ENCODE measurements around the gene CDKAL1. TPM values are rescaled to one million over a fixed set of nuclear protein-coding genes. Genes with fewer than 3 reads are reported as not detected.

CDKAL1 gene
- total and polyA plus RNA-seq, 9 of the 15 experiments (the other 6 are each of a cell fraction or from before 2014, with no cell fraction given), result 11.2 to 36.3 (median 20.1) TPM

- no peak for DNase-seq (ENCODE audit: extremely low read depth in 1 of 4, low spot score in 3 of 4)
- POLR2A ChIA-PET, result no interaction called here
- no peaks in the 10 kb centered on the region for H3K9me1 ChIP-seq (ENCODE audit: control insufficient read depth, insufficient read depth, low read length)
- H3K27ac ChIP-seq (ENCODE audit: extremely low read depth, low read depth, low read length), result no peak overlapping the region
- no peaks in the 10 kb centered on the region for H3K36me3 ChIP-seq (ENCODE audit: control insufficient read depth, insufficient read depth, low read length)
- intact Hi-C loops (cut with micrococcal nuclease) (no loop called here), in situ Hi-C loops (cut with MboI) (no loop called here)
- no peaks in the 10 kb centered on the region for H3K27me3 ChIP-seq (ENCODE audit: control insufficient read depth in 2 of 2, insufficient read depth in 2 of 2, low read length in 2 of 2)
- no peaks in the 10 kb centered on the region for H4K20me1 ChIP-seq (replicated peaks; ENCODE audit: control insufficient read depth, insufficient read depth, low read length)
- H3K4me1 ChIP-seq (replicated peaks in 1 of 2; ENCODE audit: control insufficient read depth in 2 of 2, insufficient read depth in 2 of 2, low read length in 2 of 2), result no peaks in the 10 kb centered on the region
- no peaks in the 10 kb centered on the region for H3K79me2 ChIP-seq (ENCODE audit: control insufficient read depth, insufficient read depth, low read length)
- no peak overlapping the region for H3K9ac ChIP-seq (ENCODE audit: insufficient read depth in 1 of 2, low read depth in 2 of 2, low read length in 2 of 2)
- H3K9me3 ChIP-seq (replicated peaks; ENCODE audit: control insufficient read depth, insufficient read depth, low read depth, low read length), result no peaks in the 10 kb centered on the region
- CTCF ChIA-PET (ENCODE audit: low intra/inter-chr PET ratio), result no interaction called here
- H3K4me3 ChIP-seq, result no peak overlapping the region
- 81% methylated on average over 1 of the region's 1 CpG for WGBS (ENCODE audit: insufficient coverage, low coverage, missing lambda C conversion rate)
- no peak overlapping the region for H3K4me2 ChIP-seq (ENCODE audit: insufficient read depth, low read length)
- BruUV-seq (replicated peaks), result no TSS peak
- H2AFZ ChIP-seq (ENCODE audit: low read depth, low read length), result no peak overlapping the region
- FAIRE-seq, result no peak
- no peak for ATAC-seq
- TF ChIP-seq ARID3A (IDR thresholded peaks at IDR 0.05; ENCODE audit: borderline replicate concordance, low read depth, low read length), result no peak
- TF ChIP-seq TAF1 (IDR thresholded peaks at IDR 0.05; ENCODE audit: control insufficient read depth, extremely low read depth, insufficient read depth, low read length, severe bottlenecking), result no peak
- no peak for TF ChIP-seq ZNF24 (IDR thresholded peaks at IDR 0.05)
- no peak for TF ChIP-seq ZBED1 (IDR thresholded peaks at IDR 0.05)
- TF ChIP-seq HEY1 (CRISPR knock-in tag; IDR thresholded peaks at IDR 0.05; ENCODE audit: borderline replicate concordance), result no peak
- TF ChIP-seq ATF7 (IDR thresholded peaks at IDR 0.05), result no peak
- no peak for TF ChIP-seq ERF (CRISPR knock-in tag; IDR thresholded peaks at IDR 0.05)
- TF ChIP-seq PHTF2 (CRISPR knock-in tag; IDR thresholded peaks at IDR 0.05), result no peak
- no peak for TF ChIP-seq SIN3B (IDR thresholded peaks at IDR 0.05; ENCODE audit: low read depth)
- no peak for TF ChIP-seq C11orf30 (IDR thresholded peaks at IDR 0.05; ENCODE audit: low read depth)
- no peak for TF ChIP-seq TRIM24 (IDR thresholded peaks at IDR 0.05)
- no peak for TF ChIP-seq ZNF668 (CRISPR knock-in tag; IDR thresholded peaks at IDR 0.05)
- no peak for TF ChIP-seq GABPB1 (CRISPR knock-in tag; IDR thresholded peaks at IDR 0.05)
- no peak for TF ChIP-seq DIDO1 (tag; IDR thresholded peaks at IDR 0.05; ENCODE audit: low read depth)
- TF ChIP-seq ZKSCAN1 (IDR thresholded peaks at IDR 0.05; ENCODE audit: low read depth, low read length), result no peak
- TF ChIP-seq CEBPG (CRISPR knock-in tag; IDR thresholded peaks at IDR 0.05), result no peak
- no peak for TF ChIP-seq CEBPG (tag; conservative IDR thresholded peaks at IDR 0.05 in 1 of 2, IDR thresholded peaks at IDR 0.05 in 1 of 2)
- no peak for TF ChIP-seq HOXB6 (CRISPR knock-in tag; IDR thresholded peaks at IDR 0.05; ENCODE audit: borderline replicate concordance)
- TF ChIP-seq PKNOX1 (IDR thresholded peaks at IDR 0.05), result no peak
These were observed 647.6 kb downstream of the CDKAL1 start for GRCh38 chr6:21181866-21182265.

Data from K562 (cell line).